Vagina (tissue), 2 donors: ENCODE data around the gene CIAO2A. TPM values are rescaled to one million over a fixed set of nuclear protein-coding genes. Genes with fewer than 3 reads are reported as not detected.

Experiments
- DNase-seq, 2 donors: peaks; one replicate each; pipeline ENCODE4 v3.0.0-alpha.2; 2017; ENCODE audit errors: extremely low spot score in 2 of 2
- H3K27ac ChIP-seq: fragments of 200-600 bp; sonication (generic); one replicate; pipeline ENCODE4 v1.5.1; 2019
- H3K27me3 ChIP-seq: fragments of 200-600 bp; sonication (generic); one replicate; pipeline ENCODE4 v1.5.1; 2019
- H3K36me3 ChIP-seq, 2 donors: fragments of 200-600 bp; sonication (generic); one replicate each; pipeline ENCODE4 v1.5.1; 2017 to 2019
- H3K4me1 ChIP-seq: fragments of 200-600 bp; sonication (generic); one replicate; pipeline ENCODE4 v1.5.1; 2019
- H3K4me3 ChIP-seq, 2 donors: fragments of 200-600 bp; sonication (generic); 1 replicate in 1 of 2; 2 replicates in 1 of 2; pipeline ENCODE4 v1.5.1; 2016 to 2019
- H3K9me3 ChIP-seq: fragments of 200-600 bp; sonication (generic); one replicate; pipeline ENCODE4 v1.5.1; 2019
- CTCF ChIP-seq, 3 experiments: fragments of 450-650 bp in 2 of 3; fragments of 200-600 bp in 1 of 3; sonication (generic) in 1 of 3; IDR thresholded peaks; one replicate each; pipeline ENCODE4 v1.5.1; 2017 to 2019; ENCODE audit warnings: antibody characterized with exemption in 3 of 3, mild to moderate bottlenecking in 2 of 3, moderate library complexity in 2 of 3
- POLR2A ChIP-seq, 2 donors: fragments of 450-650 bp; IDR thresholded peaks; one replicate each; pipeline ENCODE4 v1.6.1; 2017; ENCODE audit warnings: antibody characterized with exemption in 2 of 2, mild to moderate bottlenecking in 2 of 2, moderate library complexity in 2 of 2
- POLR2AphosphoS5 ChIP-seq, 2 donors: sonication (generic); formaldehyde crosslinking; IDR thresholded peaks; one replicate each; pipeline ENCODE4 v1.9.0; 2017; ENCODE audit warnings: antibody characterized with exemption in 2 of 2, mild to moderate bottlenecking in 2 of 2, low read depth in 1 of 2; ENCODE audit not compliant: insufficient read depth in 1 of 2
- intact Hi-C: fragments of 100-400 bp; cut with DNase I; formaldehyde crosslinking; loops from one replicate; pipeline ENCODE4 v1.15.1; 2023
- total RNA-seq: library from RNA; depleted of rRNA; stranded (reverse); fragments of >200 nt; gene quantifications from one replicate; pipeline ENCODE4 v1.2.3, GENCODE V29; 2016

The CIAO2A gene
- total RNA-seq, 1 donor from 2014 or later, result 36.1 TPM

- Histone ChIP-seq H3K9me3 (no peaks in the 10 kb centered on the region), H3K27me3 (no peaks in the 10 kb centered on the region), H3K4me1 (peaks cover 57% of the 10 kb centered on the region), H3K27ac (no peak overlapping the region), H3K36me3 (no peaks in the 10 kb centered on the region), H3K4me3 (no peak overlapping the region)
- no peak for DNase-seq
- TF ChIP-seq POLR2A (IDR thresholded peaks at IDR 0.05), result no peak
- no peak for TF ChIP-seq POLR2AphosphoS5 (IDR thresholded peaks at IDR 0.05; ENCODE audit: insufficient read depth in 1 of 2, low read depth in 1 of 2)
- no peak for TF ChIP-seq CTCF (IDR thresholded peaks at IDR 0.05)
- intact Hi-C loops, result no loop called here
Observed at GRCh38 chr15:64102497-64102896, 8.9 kb upstream of the CIAO2A start.

GRCh38 chr15:64100958-64101357 is 7.3 kb upstream of the CIAO2A start:
- no peaks in the 10 kb centered on the region for H3K9me3 ChIP-seq
- no peaks in the 10 kb centered on the region for H3K36me3 ChIP-seq
- peaks cover 55% of the 10 kb centered on the region for H3K4me1 ChIP-seq
- H3K27me3 ChIP-seq, result no peaks in the 10 kb centered on the region
- no peak for TF ChIP-seq POLR2AphosphoS5 (IDR thresholded peaks at IDR 0.05; ENCODE audit: insufficient read depth in 1 of 2, low read depth in 1 of 2)
- no peak for TF ChIP-seq CTCF (IDR thresholded peaks at IDR 0.05)
- no peak for TF ChIP-seq POLR2A (IDR thresholded peaks at IDR 0.05)
- H3K4me3 ChIP-seq, result no peak overlapping the region
- no peak overlapping the region for H3K27ac ChIP-seq
- DNase-seq, result no peak
- intact Hi-C loops, result no loop called here

GRCh38 chr15:64099379-64099778 is 5.7 kb upstream of the CIAO2A start:
- TF ChIP-seq POLR2A (IDR thresholded peaks at IDR 0.05) (no peak), CTCF (IDR thresholded peaks at IDR 0.05) (no peak), POLR2AphosphoS5 (IDR thresholded peaks at IDR 0.05; ENCODE audit: insufficient read depth in 1 of 2, low read depth in 1 of 2) (no peak)

GRCh38 chr15:64096668-64097384 is 3.2 kb upstream of the CIAO2A start:
- Histone ChIP-seq H3K4me3 (peak overlapping the region; percentile 81 to 92), H3K9me3 (no peaks in the 10 kb centered on the region), H3K27ac (peak overlapping the region; percentile 90), H3K27me3 (no peaks in the 10 kb centered on the region), H3K36me3 (no peaks in the 10 kb centered on the region), H3K4me1 (peaks cover 69% of the 10 kb centered on the region)
- intact Hi-C loops, result loop anchor here (10.0 kb wide), 1 partner anchor 58 kb away; the partner anchor contains the start of gene SNX22
- TF ChIP-seq POLR2A (IDR thresholded peaks at IDR 0.05) (no peak), POLR2AphosphoS5 (IDR thresholded peaks at IDR 0.05; ENCODE audit: insufficient read depth in 1 of 2, low read depth in 1 of 2) (no peak), CTCF (IDR thresholded peaks at IDR 0.05) (no peak)
- no peak for DNase-seq

More at GRCh38 chr15:64099379-64099778, 5.7 kb upstream of the CIAO2A start:
- Histone ChIP-seq H3K27ac (peak overlapping the region; percentile 30), H3K9me3 (no peaks in the 10 kb centered on the region), H3K4me3 (no peak overlapping the region), H3K27me3 (no peaks in the 10 kb centered on the region), H3K4me1 (peaks cover 53% of the 10 kb centered on the region), H3K36me3 (no peaks in the 10 kb centered on the region)
- no peak for DNase-seq
- intact Hi-C loops, result loop anchor here (10.0 kb wide), 1 partner anchor 55 kb away; the partner anchor contains the start of gene SNX22
